CD4-positive, alpha-beta T cell treated with Interleukin-1 beta for 1 hour (primary cell): Measurements from ENCODE around the gene SAFB2.

Experiments used
- DNase-seq, 2 donors: peaks; one replicate each; pipeline ENCODE4 v3.0.0-alpha.2; 2020 to 2022

SAFB2 gene

GRCh38 chr19:5622465-5623396 lies at the start of gene SAFB2, which contains the start of gene SAFB:
Gene SAFB2, minus strand, starts transcription at chr19:5622776. Its CDS starts 61 bp downstream, at chr19:5622715.
Gene SAFB, plus strand, starts transcription at chr19:5623083. Its CDS starts 123 bp downstream, at chr19:5623206.
- peak; percentile 100 for DNase-seq

- DNase-seq: no peak
These were observed 49.0 kb upstream of the SAFB2 start for GRCh38 chr19:5671600-5671999.

GRCh38 chr19:5669212-5669611 lies 46.6 kb upstream of the SAFB2 start:
- no peak for DNase-seq

- DNase-seq: no peak
These were observed 45.2 kb upstream of the SAFB2 start for GRCh38 chr19:5667751-5668271.

- DNase-seq: no peak
These were observed 44.5 kb upstream of the SAFB2 start for GRCh38 chr19:5666921-5667610.

- DNase-seq: no peak
These were observed 43.4 kb upstream of the SAFB2 start for GRCh38 chr19:5665781-5666513.

- DNase-seq: no peak
These were observed 41.9 kb upstream of the SAFB2 start for GRCh38 chr19:5664515-5664914.

GRCh38 chr19:5663904-5664303 lies 41.3 kb upstream of the SAFB2 start:
- DNase-seq: no peak

GRCh38 chr19:5661483-5661882 lies 38.9 kb upstream of the SAFB2 start:
- no peak for DNase-seq

GRCh38 chr19:5655412-5655811 lies 32.8 kb upstream of the SAFB2 start:
- DNase-seq: no peak

- no peak for DNase-seq
These were observed 32.4 kb upstream of the SAFB2 start for GRCh38 chr19:5654931-5655330.

- DNase-seq: no peak
These were observed 29.7 kb upstream of the SAFB2 start for GRCh38 chr19:5652261-5652660.

- DNase-seq: no peak
These were observed 28.8 kb upstream of the SAFB2 start for GRCh38 chr19:5651361-5651760.

GRCh38 chr19:5648464-5648863 lies 25.9 kb upstream of the SAFB2 start:
- no peak for DNase-seq

GRCh38 chr19:5646703-5647102 lies 24.1 kb upstream of the SAFB2 start:
- no peak for DNase-seq

- DNase-seq: no peak
These were observed 22.8 kb upstream of the SAFB2 start for GRCh38 chr19:5645409-5645808.

GRCh38 chr19:5644037-5644436 lies 21.5 kb upstream of the SAFB2 start:
- DNase-seq: no peak

- no peak for DNase-seq
These were observed 20.5 kb upstream of the SAFB2 start for GRCh38 chr19:5643060-5643459.

- DNase-seq: no peak
These were observed 19.6 kb upstream of the SAFB2 start for GRCh38 chr19:5642204-5642603.

- no peak for DNase-seq
These were observed 18.6 kb upstream of the SAFB2 start for GRCh38 chr19:5641171-5641570.

GRCh38 chr19:5637971-5638370 lies 15.4 kb upstream of the SAFB2 start:
- no peak for DNase-seq

- DNase-seq: no peak
These were observed 12.9 kb upstream of the SAFB2 start for GRCh38 chr19:5635427-5635826.

GRCh38 chr19:5632657-5633056 lies 10.1 kb upstream of the SAFB2 start:
- no peak for DNase-seq
